CD4-positive, alpha-beta T cell treated with Interleukin-12 subunit alpha and Interleukin-12 subunit beta, for 1 hour (primary cell): Measurements from ENCODE around the gene LOXL1.
A peak's percentile ranks its signal among the peaks of the same experiment; 100 is the strongest.

Experiments used
- DNase-seq: peaks from one replicate; pipeline ENCODE4 v3.0.0-alpha.2; 2020

Gene LOXL1

GRCh38 chr15:73900095-73900712 is 26.1 kb upstream of the LOXL1 start:
- DNase-seq, result no peak

DNA sequence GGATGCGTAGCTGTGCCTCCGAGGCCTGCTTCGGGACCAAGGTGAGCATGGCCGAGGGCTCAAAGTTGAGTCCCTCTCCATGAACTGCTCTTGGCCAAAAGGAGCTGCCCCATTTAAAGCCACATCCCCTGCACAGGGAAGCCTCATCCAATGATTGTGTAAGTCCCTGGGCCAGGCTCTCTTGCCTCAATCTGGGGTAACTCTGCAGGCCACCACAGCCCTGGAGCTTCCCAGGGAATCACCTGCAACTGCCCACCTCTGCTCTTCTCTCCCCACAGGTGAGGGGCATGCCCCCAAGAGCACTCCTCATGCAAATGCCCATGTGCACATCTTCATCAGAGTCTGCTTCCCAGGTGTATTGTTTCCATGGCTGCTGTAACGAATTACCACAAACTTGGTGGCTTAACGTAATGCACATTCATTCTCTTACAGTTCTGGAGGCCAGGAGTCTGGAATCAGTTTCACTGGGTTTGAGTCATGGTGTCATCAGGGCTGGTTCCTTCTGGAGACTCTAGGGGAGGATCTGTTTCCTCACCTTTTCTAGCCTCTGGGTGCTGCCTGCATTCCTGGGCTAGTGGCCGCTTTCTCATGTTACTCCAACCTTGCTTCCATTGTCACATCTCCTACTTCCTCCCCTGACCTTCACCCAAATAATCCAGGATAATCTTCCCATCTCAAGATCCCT is 25.0 kb upstream of the LOXL1 start:
- no peak for DNase-seq

DNA sequence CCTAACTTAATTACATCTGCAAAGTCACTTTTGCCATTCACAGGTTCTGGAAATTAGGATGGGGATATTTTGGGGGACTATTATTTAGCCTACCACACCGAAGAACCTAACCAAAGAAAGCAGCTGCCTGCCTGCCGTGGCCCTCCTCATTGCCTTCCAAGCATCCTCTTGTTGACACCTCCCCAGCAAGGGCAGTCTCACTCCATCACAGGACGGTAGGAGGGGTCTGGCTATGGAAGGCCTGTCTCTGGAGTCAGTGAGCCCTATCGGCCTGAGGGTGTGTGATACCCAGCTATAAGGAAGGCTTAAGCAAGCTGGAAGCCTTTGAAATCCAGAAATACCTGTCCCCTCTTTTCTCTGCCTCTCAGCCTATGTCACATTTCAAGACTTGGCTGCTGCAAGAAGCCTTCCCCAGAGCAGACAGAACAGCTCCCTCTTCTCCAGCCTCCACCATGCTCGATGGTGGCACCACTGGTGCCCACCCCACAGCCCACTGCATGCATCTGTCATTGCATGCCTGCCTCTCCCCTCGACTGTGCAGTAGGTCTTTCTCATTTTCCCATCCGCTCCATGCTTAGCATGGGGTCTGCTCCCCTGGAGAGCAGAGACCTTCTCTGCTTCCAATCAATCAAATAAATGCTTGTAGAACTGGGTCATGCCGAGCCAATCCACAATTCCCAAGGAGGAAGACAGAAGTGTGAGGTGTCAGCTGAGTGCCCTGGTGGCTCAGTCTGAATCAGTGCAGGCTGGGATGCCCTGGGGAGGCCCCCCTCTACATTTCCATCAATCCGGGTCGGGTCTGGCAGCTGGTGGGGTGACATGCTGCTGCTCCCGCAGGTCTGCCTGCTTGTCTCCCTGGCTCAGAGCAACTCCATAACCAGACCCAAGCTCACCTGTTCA is 23.9 kb upstream of the LOXL1 start:
- no peak for DNase-seq

DNA sequence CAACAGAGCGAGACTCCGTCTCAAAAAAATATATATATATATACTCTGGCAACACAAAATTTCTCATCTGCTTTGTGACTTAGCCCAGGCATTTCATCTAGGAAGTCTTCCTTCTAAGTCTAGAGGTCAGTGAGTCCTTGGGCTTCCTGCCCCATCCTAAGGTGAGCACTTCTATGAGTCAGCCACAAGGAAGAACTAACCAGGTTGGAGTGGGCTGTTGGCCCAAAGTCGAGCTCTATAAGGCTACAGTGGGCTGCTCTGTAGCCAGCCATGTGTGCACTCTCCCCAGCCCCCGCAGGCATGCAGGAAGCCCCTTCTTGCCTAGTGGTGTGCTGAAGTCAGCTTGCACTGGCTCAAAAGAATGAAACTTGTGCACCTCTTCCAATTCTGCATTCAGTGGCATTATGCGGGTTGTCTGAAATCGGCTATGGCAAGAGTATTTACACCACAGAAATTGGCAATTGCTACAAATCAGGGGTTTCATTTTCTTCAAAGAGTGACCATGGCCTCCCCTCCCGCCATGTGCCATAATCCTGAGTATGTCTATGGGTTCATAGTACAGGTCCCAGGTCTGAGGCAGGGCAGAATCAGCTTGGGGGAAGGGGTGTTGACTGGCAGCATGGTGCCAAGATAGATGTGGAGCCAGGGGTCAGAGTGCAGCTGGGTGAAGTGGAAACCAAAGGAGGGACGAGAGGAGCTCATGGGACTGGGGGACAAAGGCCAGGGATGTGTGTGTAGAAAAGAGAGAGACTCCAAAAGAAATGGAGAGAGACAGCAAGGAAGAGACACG is 22.0 kb upstream of the LOXL1 start:
- DNase-seq, result no peak

- DNase-seq, result no peak
Observed at GRCh38 chr15:73905225-73905827, 20.9 kb upstream of the LOXL1 start.

GRCh38 chr15:73906346-73907034 is 19.8 kb upstream of the LOXL1 start:
- no peak for DNase-seq

- no peak for DNase-seq
Observed at GRCh38 chr15:73907035-73907408, 19.2 kb upstream of the LOXL1 start.

GRCh38 chr15:73908030-73908821 is 18.0 kb upstream of the LOXL1 start:
- peak; percentile 69 for DNase-seq

DNA sequence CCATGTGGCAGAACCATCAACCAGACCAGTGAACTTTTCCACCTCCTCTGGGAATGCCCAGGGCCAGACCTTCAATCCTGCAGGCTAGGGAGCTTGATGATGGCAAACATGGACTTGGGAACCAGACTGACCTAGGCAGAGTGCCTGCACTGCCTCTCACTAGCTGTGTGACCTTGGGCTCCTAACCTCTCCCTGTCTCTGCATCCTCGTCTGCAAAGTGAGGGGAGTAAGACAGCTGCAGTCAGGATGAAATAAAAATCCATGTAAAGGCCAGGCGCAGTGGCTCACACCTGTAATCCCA is 17.5 kb upstream of the LOXL1 start:
- DNase-seq, result no peak

DNA sequence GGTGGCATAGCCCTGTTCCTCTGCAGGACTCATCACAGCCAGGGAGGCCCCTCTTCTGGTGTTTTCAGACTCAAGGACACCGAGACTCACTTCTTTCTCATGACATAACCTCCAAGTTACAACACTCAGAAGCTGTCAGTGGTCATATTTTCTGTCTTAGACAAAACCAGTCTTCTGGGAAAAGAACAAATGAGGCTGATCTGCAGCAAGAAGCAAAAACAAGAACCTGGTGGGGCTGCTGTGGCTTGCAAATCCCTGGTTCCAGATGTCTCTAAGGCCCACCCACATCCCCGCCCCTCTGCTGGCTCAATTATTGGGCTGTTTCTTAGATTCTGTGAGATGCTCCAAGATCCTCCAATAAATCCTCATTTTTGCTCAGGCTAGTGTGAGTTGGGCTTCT is 16.6 kb upstream of the LOXL1 start:
- no peak for DNase-seq

DNA sequence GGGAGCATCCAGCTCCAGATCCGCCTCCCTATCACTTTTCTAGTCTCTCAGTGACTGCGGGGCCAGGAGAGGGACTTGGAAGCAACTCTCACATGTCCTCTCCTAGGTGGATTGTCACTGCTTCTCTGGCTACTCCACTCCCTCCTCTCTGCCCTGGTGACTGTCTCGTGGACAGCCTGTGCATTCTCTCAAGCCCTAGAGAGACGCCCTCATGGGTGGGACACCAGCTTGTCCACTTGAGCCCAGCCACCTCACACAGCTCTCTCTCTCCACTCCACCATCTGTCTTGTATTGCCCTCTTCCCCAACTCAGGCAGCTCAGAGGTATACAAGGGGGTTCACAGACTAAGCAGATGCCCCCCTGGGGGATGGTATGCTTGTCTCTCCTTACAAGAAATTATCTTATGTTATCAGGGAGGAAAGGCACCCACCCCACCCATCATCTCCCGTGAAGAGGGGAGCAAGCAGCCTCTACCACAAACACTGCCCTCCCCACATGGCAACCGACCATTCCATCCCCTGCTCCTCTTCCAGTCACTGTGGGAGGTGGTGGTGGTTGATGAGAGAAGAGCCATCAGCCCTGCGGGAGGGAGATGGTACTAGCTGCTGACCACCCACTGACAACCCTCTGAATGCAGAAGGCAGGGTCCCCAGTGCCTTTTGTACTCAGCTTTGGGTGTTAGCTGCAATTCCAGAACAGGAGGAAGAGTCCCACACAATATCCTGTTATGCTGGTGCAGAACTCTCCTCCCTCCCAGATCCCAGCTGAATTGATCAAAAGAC is 15.5 kb upstream of the LOXL1 start:
- DNase-seq, result no peak

GRCh38 chr15:73912030-73912596 is 14.1 kb upstream of the LOXL1 start:
- DNase-seq, result no peak

DNA sequence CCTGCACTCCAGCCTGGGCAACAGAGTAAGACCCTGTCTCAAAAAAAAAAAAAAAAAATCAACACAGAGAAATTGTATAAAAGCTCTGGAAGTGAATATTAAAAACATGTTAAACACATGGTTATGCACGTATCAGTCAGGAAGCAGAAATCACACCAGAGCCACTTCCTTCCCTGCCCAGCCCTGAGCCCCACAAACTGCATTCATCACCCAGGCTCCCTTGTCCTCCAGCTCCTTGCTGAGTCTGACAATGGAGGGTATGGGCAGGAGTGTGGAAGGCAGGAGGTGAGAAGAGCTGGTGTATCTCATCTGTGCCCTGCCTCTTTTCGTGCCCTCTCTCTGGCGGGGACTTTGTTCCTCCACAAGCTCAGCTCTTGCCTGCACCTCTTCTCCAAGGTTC is 12.1 kb upstream of the LOXL1 start:
- peak; percentile 13 for DNase-seq

- no peak for DNase-seq
Observed at GRCh38 chr15:73915082-73915481, 11.2 kb upstream of the LOXL1 start.

GRCh38 chr15:73918784-73919183 is 7.5 kb upstream of the LOXL1 start:
- no peak for DNase-seq

- no peak for DNase-seq
Observed at GRCh38 chr15:73919706-73920105, 6.6 kb upstream of the LOXL1 start.

GRCh38 chr15:73921254-73921925 is 4.9 kb upstream of the LOXL1 start:
- DNase-seq, result no peak

DNA sequence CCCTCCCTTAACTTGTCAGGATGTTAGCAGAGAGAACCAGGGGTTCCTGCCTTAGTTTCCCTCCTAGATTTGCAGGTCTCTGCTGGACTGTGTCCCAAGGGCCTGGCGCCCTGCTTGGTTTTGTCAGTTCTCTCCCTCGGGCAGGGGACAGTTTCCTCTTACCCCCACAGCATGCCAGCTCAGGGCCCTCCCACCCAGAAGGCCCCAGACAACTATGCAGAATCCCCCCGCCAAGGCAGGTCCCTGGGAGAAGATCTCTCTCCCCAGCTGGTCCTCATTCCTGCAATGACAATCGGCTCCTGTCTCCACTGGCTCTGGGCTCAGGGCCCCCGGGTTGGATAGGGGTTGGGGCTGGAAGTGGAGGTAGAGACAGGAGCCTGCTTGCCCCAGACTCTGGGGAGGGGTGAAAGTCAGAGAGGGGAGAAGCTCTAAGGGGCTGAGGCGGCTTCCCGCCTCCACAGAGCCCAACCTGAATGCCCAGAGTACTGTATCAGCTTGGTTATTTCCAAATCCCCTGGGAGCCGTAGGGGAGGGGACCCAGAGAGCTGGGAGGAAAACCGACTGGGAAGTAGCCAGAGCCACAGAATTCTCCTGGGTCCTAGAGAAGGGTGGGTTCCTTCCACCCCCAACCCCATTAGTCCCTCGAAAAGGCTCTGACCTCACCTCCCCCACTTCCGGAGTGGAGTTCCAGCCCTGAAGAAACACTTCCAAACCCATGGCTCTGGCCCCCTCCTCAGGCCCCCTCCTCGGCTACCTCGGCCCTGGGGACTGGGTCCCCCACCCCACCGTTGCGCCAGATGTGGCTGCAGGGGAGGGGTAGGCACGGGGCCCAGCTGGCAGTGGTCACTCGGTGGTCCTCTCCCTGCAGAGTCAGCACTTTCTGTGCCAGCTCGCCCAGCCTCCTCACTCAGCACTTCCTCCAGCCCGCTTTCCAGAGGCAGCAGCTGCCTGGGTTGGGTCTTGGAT is 3.8 kb upstream of the LOXL1 start:
- DNase-seq, result no peak

DNA sequence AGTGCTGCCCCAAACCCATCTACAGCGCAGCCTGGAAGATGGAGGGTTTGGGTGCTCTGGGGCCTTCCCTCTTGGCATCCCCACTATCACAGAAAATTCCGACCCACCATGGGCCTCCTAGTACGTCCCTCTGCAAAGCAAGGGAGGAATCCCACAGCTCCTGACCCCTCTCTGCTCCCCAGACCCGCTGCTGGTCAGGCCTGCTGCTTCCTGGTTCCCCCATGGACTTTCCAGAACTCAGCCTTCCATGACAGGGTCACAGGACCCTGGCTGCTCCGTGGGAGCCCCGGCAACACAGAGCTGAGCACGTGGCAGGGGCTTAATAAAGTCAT is 3.1 kb upstream of the LOXL1 start:
- DNase-seq, result no peak
